ENCODE data around the gene SLC24A5. TPM values are rescaled to one million over a fixed set of nuclear protein-coding genes. Genes with fewer than 3 reads are reported as not detected.

The SLC24A5 gene
- total RNA-seq, 1 donor from 2014 or later: not detected

GRCh38 chr15:48105936-48106335 is 14.9 kb upstream of the SLC24A5 start:
- intact Hi-C loops (cut with DNase I): no loop called here
- ATAC-seq: no peak

DNA sequence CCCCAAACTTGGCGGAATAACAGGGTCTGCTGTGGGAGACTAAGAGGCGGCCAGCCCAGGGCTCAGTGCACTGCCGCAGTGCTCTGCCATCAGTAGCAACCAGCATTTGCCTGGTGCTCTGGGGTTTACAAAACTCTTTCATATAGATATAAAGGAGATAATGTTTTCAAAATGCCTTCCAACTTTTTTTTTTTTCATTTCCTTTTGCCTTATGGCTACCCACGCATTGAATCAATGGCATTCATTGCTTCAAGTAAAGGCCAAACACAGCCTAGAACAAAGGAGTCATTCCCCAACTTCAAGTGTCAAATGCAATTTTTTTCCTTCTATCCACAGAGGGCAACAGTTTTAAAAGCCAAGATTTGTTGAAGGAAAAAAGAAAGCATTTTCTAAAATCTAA is 11.6 kb upstream of the SLC24A5 start:
- DNase-seq (ENCODE audit: missing footprints) (no peak), ATAC-seq (no peak)
- intact Hi-C loops (cut with DNase I): no loop called here

More at GRCh38 chr15:48105936-48106335, 14.9 kb upstream of the SLC24A5 start:
- DNase-seq (ENCODE audit: missing footprints): no peak

DNA sequence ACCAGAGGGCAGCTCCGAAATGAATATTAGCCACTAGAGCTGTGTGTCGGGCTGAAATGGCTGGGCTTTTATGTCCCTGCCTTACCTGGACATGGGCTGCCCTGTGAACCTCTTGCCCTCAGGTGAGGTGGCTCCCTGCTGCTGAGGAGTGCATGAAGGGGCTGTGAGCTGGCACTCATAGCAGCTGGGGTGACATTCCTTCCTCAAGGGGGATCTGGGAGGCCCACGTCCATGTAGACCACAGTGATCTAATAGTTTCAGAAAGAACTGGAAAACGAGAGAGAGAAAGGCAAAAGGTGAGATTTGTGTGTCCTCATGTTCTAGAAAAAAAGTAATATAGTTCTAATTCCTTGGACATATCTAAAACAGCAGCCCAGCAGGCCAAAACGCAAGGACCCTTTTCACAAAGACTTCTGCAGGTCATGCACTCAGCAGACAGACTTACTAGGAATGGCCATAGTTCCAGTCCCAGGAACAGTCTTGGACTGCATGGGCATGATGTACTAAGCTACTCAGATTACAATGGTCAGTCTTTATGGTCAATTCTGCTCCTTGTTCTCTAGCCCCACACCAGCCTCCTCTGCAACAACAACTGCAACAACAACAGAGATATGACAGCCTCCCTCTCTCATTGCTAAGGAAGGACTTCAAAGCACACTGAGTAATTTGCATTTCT is 10.8 kb upstream of the SLC24A5 start:
- ATAC-seq: no peak
- DNase-seq (ENCODE audit: missing footprints): no peak
- intact Hi-C loops (cut with DNase I): loop anchor here (5.0 kb wide), 1 partner anchor 142 kb away; no protein-coding TSS in a partner anchor

GRCh38 chr15:48112242-48112641 is 8.5 kb upstream of the SLC24A5 start:
- no peak for DNase-seq (ENCODE audit: missing footprints)
- intact Hi-C loops (cut with DNase I): loop anchor here (5.0 kb wide), 1 partner anchor 140 kb away; no protein-coding TSS in a partner anchor
- ATAC-seq: peak; percentile 42

DNA sequence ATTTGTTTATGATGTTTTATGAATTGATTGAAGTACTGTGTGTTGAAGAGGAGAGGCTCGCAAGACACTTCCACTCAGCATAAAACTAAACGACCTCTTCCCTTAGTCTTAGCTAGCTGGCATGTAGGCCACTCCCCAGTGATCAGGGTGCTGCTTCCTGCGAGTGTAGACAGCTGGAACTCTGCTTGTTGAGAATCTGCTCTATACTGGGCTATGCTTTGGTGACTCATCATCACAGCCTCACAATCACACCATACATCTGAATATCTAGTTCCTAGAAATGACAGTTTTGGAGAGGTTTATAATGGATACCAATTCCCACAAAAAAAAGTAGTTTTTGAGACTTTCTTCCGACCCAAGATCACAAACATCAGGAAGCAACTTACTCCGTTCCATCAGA is 1.5 kb upstream of the SLC24A5 start:
- intact Hi-C loops (cut with DNase I): no loop called here
- no peak for ATAC-seq
- no peak for DNase-seq (ENCODE audit: missing footprints)

GRCh38 chr15:48121849-48122248 is 1.1 kb downstream of the SLC24A5 start:
- ATAC-seq (no peak), DNase-seq (ENCODE audit: missing footprints) (no peak)
- intact Hi-C loops (cut with DNase I): no loop called here

GRCh38 chr15:48126667-48127355 is 6.0 kb downstream of the SLC24A5 start:
- no peak for DNase-seq (ENCODE audit: missing footprints)
- intact Hi-C loops (cut with DNase I): no loop called here
- ATAC-seq: no peak

- intact Hi-C loops (cut with DNase I): no loop called here
- DNase-seq (ENCODE audit: missing footprints): no peak
- no peak for ATAC-seq
These were observed 10.5 kb downstream of the SLC24A5 start for GRCh38 chr15:48131324-48131723.

GRCh38 chr15:48132874-48133273 is 12.1 kb downstream of the SLC24A5 start:
- intact Hi-C loops (cut with DNase I): no loop called here
- no peak for ATAC-seq
- no peak for DNase-seq (ENCODE audit: missing footprints)

- intact Hi-C loops (cut with DNase I): no loop called here
- DNase-seq (ENCODE audit: missing footprints): no peak
- ATAC-seq: peak; percentile 42
These were observed 23.1 kb downstream of the SLC24A5 start for GRCh38 chr15:48143856-48144255.

- DNase-seq (ENCODE audit: missing footprints): no peak
- intact Hi-C loops (cut with DNase I): no loop called here
- no peak for ATAC-seq
These were observed 24.1 kb downstream of the SLC24A5 start for GRCh38 chr15:48144889-48145288.

GRCh38 chr15:48145923-48146322 is 25.1 kb downstream of the SLC24A5 start:
- ATAC-seq (no peak), DNase-seq (ENCODE audit: missing footprints) (no peak)
- intact Hi-C loops (cut with DNase I): no loop called here

- intact Hi-C loops (cut with DNase I): no loop called here
- ATAC-seq (no peak), DNase-seq (ENCODE audit: missing footprints) (no peak)
These were observed 26.6 kb downstream of the SLC24A5 start for GRCh38 chr15:48147358-48147757.

DNA sequence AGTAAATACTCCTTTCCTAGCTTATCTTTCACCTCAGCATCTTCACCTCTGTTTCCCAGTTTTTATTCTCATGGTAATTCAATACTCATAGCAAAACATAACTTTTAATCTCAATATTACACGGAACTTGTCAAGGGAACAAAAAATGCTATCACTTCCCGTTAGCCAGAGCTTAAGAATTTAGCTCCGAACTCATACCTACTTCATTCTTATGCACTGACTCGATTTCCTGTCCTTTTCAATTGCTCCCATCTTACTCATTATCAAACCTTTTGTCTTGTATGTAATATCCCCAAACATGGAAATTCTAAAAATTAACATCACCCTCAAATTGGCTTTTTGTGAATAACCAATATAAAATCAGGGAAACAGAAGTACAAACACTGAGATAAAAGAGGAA is 29.1 kb downstream of the SLC24A5 start:
- ATAC-seq: no peak
- intact Hi-C loops (cut with DNase I): no loop called here

GRCh38 chr15:48153526-48153925 is 32.7 kb downstream of the SLC24A5 start:
- intact Hi-C loops (cut with DNase I): no loop called here
- DNase-seq (ENCODE audit: missing footprints) (no peak), ATAC-seq (no peak)

More for the DNA sequence above, 29.1 kb downstream of the SLC24A5 start:
- no peak for DNase-seq (ENCODE audit: missing footprints)

- DNase-seq (ENCODE audit: missing footprints): no peak
- no peak for ATAC-seq
- intact Hi-C loops (cut with DNase I): no loop called here
These were observed 47.8 kb downstream of the SLC24A5 start for GRCh38 chr15:48168616-48169015.

DNA sequence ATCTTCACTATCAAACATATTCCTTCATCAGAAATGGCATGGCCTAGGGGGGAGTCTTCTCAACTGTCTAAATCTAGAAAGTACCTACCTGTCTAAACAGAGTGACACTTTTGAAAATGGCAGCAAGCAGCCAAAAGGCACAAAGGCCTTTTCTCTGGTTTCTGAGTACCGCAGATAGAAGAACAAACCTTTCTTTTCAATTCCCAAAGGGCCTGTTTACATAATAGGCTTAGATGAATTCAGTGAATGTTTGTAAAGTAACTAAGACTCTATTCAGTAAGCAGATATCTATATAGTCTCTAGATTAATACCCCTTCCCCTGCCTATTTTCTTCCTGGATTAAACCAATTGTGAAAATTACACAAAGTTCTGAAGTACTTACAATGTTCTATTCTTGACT is 50.2 kb downstream of the SLC24A5 start:
- no peak for DNase-seq (ENCODE audit: missing footprints)
- intact Hi-C loops (cut with DNase I): no loop called here
- no peak for ATAC-seq

GRCh38 chr15:48175126-48175525 is 54.3 kb downstream of the SLC24A5 start:
- ATAC-seq: no peak
- intact Hi-C loops (cut with DNase I): no loop called here
- no peak for DNase-seq (ENCODE audit: missing footprints)

DNA sequence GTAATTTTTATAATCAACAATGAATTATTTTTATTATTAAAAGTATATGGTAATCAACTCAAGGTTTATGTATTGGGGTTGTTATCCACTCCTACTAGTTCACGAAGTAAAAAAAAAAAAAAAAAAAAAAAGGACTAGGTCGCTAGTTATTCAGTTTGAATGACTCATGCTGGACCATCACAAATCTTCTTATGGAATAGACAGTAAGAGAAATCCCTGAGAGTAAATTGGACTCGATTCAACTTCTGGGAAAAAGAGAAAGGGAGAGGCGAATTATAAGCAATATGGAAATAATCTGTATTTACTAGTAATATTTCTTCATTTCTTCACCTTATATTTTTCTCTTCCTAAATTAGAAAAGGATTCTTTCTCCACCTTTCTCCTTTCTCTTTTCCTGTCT is 55.3 kb downstream of the SLC24A5 start:
- no peak for DNase-seq (ENCODE audit: missing footprints)
- intact Hi-C loops (cut with DNase I): no loop called here
- no peak for ATAC-seq

GRCh38 chr15:48176957-48177356 is 56.2 kb downstream of the SLC24A5 start:
- DNase-seq (ENCODE audit: missing footprints) (no peak), ATAC-seq (no peak)
- intact Hi-C loops (cut with DNase I): no loop called here

Measured in Right ventricle myocardium inferior (tissue), 1 donor.